ENCODE measurements around the gene C19orf33. TPM values are rescaled to one million over a fixed set of nuclear protein-coding genes. Genes with fewer than 3 reads are reported as not detected.

C19orf33 gene
- total RNA-seq, 1 donor = 1.3 TPM

- no peak for TF ChIP-seq CTCF (IDR thresholded peaks at IDR 0.05; ENCODE audit: insufficient read depth, low read depth, low read length)
- DNase-seq (ENCODE audit: low read depth) = no peak
- H3K4me3 ChIP-seq (ENCODE audit: low read depth, low read length) = no peak overlapping the region
Observed at GRCh38 chr19:38280030-38280921, 23.8 kb upstream of the C19orf33 start.

- no peak overlapping the region for H3K4me3 ChIP-seq (ENCODE audit: low read depth, low read length)
- TF ChIP-seq CTCF (IDR thresholded peaks at IDR 0.05; ENCODE audit: insufficient read depth, low read depth, low read length) = no peak
- DNase-seq (ENCODE audit: low read depth) = no peak
Observed at GRCh38 chr19:38281811-38282566, 22.1 kb upstream of the C19orf33 start.

GRCh38 chr19:38283271-38283670, 20.8 kb upstream of the C19orf33 start:
- H3K4me3 ChIP-seq (ENCODE audit: low read depth, low read length) = no peak overlapping the region
- TF ChIP-seq CTCF (IDR thresholded peaks at IDR 0.05; ENCODE audit: insufficient read depth, low read depth, low read length) = no peak
- no peak for DNase-seq (ENCODE audit: low read depth)

GRCh38 chr19:38284422-38284821, 19.6 kb upstream of the C19orf33 start:
- H3K4me3 ChIP-seq (ENCODE audit: low read depth, low read length) = no peak overlapping the region
- DNase-seq (ENCODE audit: low read depth) = no peak
- TF ChIP-seq CTCF (IDR thresholded peaks at IDR 0.05; ENCODE audit: insufficient read depth, low read depth, low read length) = no peak

GRCh38 chr19:38285567-38285966, 18.5 kb upstream of the C19orf33 start:
- DNase-seq (ENCODE audit: low read depth) = peak; percentile 61
- TF ChIP-seq CTCF (IDR thresholded peaks at IDR 0.05; ENCODE audit: insufficient read depth, low read depth, low read length) = no peak
- no peak overlapping the region for H3K4me3 ChIP-seq (ENCODE audit: low read depth, low read length)

GRCh38 chr19:38287604-38288003, 16.4 kb upstream of the C19orf33 start:
- no peak for DNase-seq (ENCODE audit: low read depth)
- TF ChIP-seq CTCF (IDR thresholded peaks at IDR 0.05; ENCODE audit: insufficient read depth, low read depth, low read length) = no peak
- H3K4me3 ChIP-seq (ENCODE audit: low read depth, low read length) = no peak overlapping the region
